Neural cell (in vitro differentiated cells): ENCODE data around the gene TMEM87A.

Source experiments
- CTCF ChIP-seq: fragments of 450-650 bp; IDR thresholded peaks from 2 replicates; pipeline ENCODE4 v1.5.1; 2014; ENCODE audit warnings: antibody characterized with exemption, mild to moderate bottlenecking, moderate library complexity; ENCODE audit not compliant: poor library complexity, severe bottlenecking
- EZH2 ChIP-seq: fragments of 200-600, 300-800 bp; shearing (Covaris generic), sonication (generic); IDR thresholded peaks from 2 replicates; pipeline ENCODE4 v1.6.1; 2014; ENCODE audit warnings: antibody characterized with exemption, low read length, borderline replicate concordance, mild to moderate bottlenecking; ENCODE audit not compliant: insufficient read depth, poor library complexity, severe bottlenecking
- RAD21 ChIP-seq: fragments of 450-650 bp; conservative IDR thresholded peaks from 2 replicates; pipeline ENCODE4 v1.6.1; 2014; ENCODE audit warnings: antibody characterized with exemption, mild to moderate bottlenecking, moderate library complexity

DNA sequence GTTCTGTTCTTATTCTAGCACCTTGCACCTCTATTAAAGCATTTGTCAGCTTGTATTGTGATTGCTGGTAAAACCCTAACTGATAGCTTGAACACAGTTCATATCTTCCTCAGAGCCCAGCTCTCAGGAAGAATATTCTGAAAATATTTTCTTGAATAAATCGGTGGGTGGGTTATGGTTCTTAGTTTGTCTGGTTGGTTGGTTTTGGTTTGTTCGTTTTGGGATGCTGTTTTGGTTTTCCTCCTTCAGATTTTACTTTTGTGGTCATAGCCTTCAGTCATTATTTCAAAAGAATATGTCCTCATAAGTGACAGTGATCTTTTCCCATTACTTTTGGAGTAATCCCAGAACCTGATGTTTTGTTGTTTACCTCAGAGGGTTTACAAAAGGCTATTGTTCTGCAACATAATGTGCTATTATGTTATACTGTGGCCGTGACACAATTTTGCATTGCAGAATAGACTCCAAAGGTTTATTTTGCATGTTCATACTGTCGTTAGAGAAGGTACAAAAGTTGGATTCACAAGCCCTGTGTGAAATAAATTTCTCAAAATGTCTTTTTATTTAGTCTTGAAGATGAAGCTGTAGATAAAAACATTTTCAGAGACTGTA lies 2.7 kb upstream of the TMEM87A start:
- no peak for TF ChIP-seq EZH2
- TF ChIP-seq CTCF: no peak
- no peak for TF ChIP-seq RAD21
